SK-N-SH treated with all-trans-retinoic acid at 6 μM for 48 hours (cell line): ENCODE data around the gene OR10G6.

Experiments
- ARNTL ChIP-seq: fragments of 450-650 bp; formaldehyde crosslinking; IDR thresholded peaks from 2 replicates; pipeline ENCODE4 v1.5.0; 2020; ENCODE audit warnings: low read depth, mild to moderate bottlenecking, moderate library complexity, borderline replicate concordance
- BACH2 ChIP-seq: fragments of 250-450 bp; sonication (Bioruptor Pico); IDR thresholded peaks from 2 replicates; pipeline ENCODE4 v1.9.0; 2021; ENCODE audit warnings: mild to moderate bottlenecking, borderline replicate concordance
- CREB5 ChIP-seq: fragments of 250-450 bp; sonication (Bioruptor Pico); IDR thresholded peaks from 2 replicates; pipeline ENCODE4 v1.5.1; 2020; ENCODE audit warnings: low read depth, mild to moderate bottlenecking, moderate library complexity
- ISL1 ChIP-seq: fragments of 250-450 bp; sonication (Bioruptor Pico); IDR thresholded peaks from 2 replicates; pipeline ENCODE4 v2.1.2; 2022; ENCODE audit warnings: mild to moderate bottlenecking, moderate library complexity
- PATZ1 ChIP-seq: fragments of 250-450 bp; sonication (Bioruptor Pico); IDR thresholded peaks from 2 replicates; pipeline ENCODE4 v1.8.0; 2020; ENCODE audit warnings: mild to moderate bottlenecking, moderate library complexity, borderline replicate concordance
- RARB ChIP-seq: fragments of 250-450 bp; sonication (Bioruptor Pico); IDR thresholded peaks from 2 replicates; pipeline ENCODE4 v1.8.0; 2021; ENCODE audit warnings: mild to moderate bottlenecking, moderate library complexity
- SNAI2 ChIP-seq: fragments of 250-450 bp; sonication (Bioruptor Pico); IDR thresholded peaks from 2 replicates; pipeline ENCODE4 v1.5.0; 2020; ENCODE audit warnings: mild to moderate bottlenecking, moderate library complexity
- TOX ChIP-seq: fragments of 250-450 bp; sonication (Bioruptor Pico); IDR thresholded peaks from 2 replicates; pipeline ENCODE4 v1.8.0; 2021; ENCODE audit warnings: mild to moderate bottlenecking, moderate library complexity, borderline replicate concordance
- ZFP3 ChIP-seq: fragments of 250-450 bp; sonication (Bioruptor Pico); IDR thresholded peaks from 2 replicates; pipeline ENCODE4 v1.5.0; 2020; ENCODE audit warnings: mild to moderate bottlenecking, moderate library complexity
- ZFP30 ChIP-seq: fragments of 450-650 bp; formaldehyde crosslinking; IDR thresholded peaks from 2 replicates; pipeline ENCODE4 v1.5.0; 2022; ENCODE audit warnings: mild to moderate bottlenecking, moderate library complexity
- ZNF565 ChIP-seq: fragments of 450-650 bp; formaldehyde crosslinking; conservative IDR thresholded peaks from 2 replicates; pipeline ENCODE4 v1.5.0; 2020; ENCODE audit warnings: low read depth, mild to moderate bottlenecking, moderate library complexity
- TF ChIP-seq, protein P1 (sequence below): fragments of 250-450 bp; sonication (Bioruptor Pico); IDR thresholded peaks from 2 replicates; pipeline ENCODE4 v1.5.1; 2021; ENCODE audit warnings: mild to moderate bottlenecking, moderate library complexity
- TF ChIP-seq, protein P2 (sequence below): fragments of 250-450 bp; sonication (Bioruptor Pico); IDR thresholded peaks from 2 replicates; pipeline ENCODE4 v1.8.0; 2021; ENCODE audit warnings: low read depth, mild to moderate bottlenecking, moderate library complexity, borderline replicate concordance

DNA sequence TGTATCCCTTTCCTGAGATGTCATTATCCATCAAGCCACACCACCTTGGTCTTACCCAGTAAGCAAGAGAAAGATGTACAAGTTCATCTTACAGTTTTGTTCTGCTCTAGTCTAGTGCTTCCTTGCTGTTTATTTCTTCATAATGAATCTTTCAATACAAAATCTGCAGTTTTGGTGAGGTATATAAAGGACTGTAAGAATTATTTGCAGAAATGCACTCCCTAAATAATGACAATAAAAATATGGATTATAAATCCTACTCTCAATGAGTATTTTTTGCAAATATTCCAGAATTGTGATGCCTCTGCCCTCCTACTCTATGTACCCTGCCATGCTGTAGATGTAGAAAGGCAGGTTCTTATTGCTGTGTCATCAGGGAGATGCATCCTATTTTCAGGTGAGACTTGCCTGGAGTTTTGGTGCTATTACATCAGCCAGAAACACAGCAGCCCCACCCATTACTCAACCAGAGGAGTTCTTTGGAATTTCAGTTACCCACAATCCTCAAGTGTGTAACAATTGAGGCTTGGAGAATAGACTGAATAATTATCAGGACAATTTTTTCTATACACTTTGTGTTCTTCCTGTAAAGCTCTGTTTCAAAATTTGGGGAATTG is 17.1 kb downstream of the OR10G6 start, which contains the start of gene OR10S1:
- TF ChIP-seq ZFP3 (CRISPR knock-in tag), result no peak
- TF ChIP-seq ISL1, result no peak
- TF ChIP-seq PATZ1, result no peak
- no peak for TF ChIP-seq CREB5 (CRISPR knock-in tag)
- TF ChIP-seq ZNF565 (CRISPR knock-in tag), result no peak
- TF ChIP-seq, protein P1, sequence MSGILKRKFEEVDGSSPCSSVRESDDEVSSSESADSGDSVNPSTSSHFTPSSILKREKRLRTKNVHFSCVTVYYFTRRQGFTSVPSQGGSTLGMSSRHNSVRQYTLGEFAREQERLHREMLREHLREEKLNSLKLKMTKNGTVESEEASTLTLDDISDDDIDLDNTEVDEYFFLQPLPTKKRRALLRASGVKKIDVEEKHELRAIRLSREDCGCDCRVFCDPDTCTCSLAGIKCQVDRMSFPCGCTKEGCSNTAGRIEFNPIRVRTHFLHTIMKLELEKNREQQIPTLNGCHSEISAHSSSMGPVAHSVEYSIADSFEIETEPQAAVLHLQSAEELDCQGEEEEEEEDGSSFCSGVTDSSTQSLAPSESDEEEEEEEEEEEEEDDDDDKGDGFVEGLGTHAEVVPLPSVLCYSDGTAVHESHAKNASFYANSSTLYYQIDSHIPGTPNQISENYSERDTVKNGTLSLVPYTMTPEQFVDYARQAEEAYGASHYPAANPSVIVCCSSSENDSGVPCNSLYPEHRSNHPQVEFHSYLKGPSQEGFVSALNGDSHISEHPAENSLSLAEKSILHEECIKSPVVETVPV (CRISPR knock-in tag), result no peak
- TF ChIP-seq, protein P2, sequence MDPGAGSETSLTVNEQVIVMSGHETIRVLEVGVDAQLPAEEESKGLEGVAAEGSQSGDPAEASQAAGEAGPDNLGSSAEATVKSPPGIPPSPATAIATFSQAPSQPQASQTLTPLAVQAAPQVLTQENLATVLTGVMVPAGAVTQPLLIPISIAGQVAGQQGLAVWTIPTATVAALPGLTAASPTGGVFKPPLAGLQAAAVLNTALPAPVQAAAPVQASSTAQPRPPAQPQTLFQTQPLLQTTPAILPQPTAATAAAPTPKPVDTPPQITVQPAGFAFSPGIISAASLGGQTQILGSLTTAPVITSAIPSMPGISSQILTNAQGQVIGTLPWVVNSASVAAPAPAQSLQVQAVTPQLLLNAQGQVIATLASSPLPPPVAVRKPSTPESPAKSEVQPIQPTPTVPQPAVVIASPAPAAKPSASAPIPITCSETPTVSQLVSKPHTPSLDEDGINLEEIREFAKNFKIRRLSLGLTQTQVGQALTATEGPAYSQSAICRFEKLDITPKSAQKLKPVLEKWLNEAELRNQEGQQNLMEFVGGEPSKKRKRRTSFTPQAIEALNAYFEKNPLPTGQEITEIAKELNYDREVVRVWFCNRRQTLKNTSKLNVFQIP (CRISPR knock-in tag), result no peak
- TF ChIP-seq RARB, result no peak
- TF ChIP-seq ZFP30 (CRISPR knock-in tag), result no peak
- no peak for TF ChIP-seq BACH2 (CRISPR knock-in tag)
- no peak for TF ChIP-seq TOX (CRISPR knock-in tag)
- TF ChIP-seq ARNTL (CRISPR knock-in tag), result no peak
- no peak for TF ChIP-seq SNAI2 (CRISPR knock-in tag)
